ENCODE results near the gene MAD1L1.

GRCh38 chr7:1973321-1974251 is 259.2 kb downstream of the MAD1L1 start:
- TF ChIP-seq GATA3 (IDR thresholded peaks at IDR 0.05; ENCODE audit: low read depth, low read length) (no peak), GATA2 (IDR thresholded peaks at IDR 0.05; ENCODE audit: low read depth, low read length) (no peak)
